Spleen (tissue), 11 donors: ENCODE data around the gene P2RX2. TPM values are rescaled to one million over a fixed set of nuclear protein-coding genes. Genes with fewer than 3 reads are reported as not detected.
A peak's percentile ranks its signal among the peaks of the same experiment; 100 is the strongest.

Experiments used
- DNase-seq: peaks from one replicate; pipeline ENCODE4 v3.0.0-alpha.2; 2020
- H3K27ac ChIP-seq, 8 donors: fragments of 200-600 bp; sonication (generic) in 7 of 8; 1 replicate in 4 of 8; 2 replicates in 4 of 8; pipeline versions ENCODE4 v1.5.0 to v1.8.0; 2016 to 2021; ENCODE audit warnings: inconsistent platforms in 4 of 8, mild to moderate bottlenecking in 4 of 8, moderate library complexity in 1 of 8
- H3K27me3 ChIP-seq, 7 donors: fragments of 200-600 bp; sonication (generic) in 6 of 7; replicated peaks in 1 of 7; 1 replicate in 4 of 7; 2 replicates in 3 of 7; pipeline versions ENCODE4 v1.5.0 to v1.8.0; 2016 to 2021; ENCODE audit warnings: inconsistent platforms in 3 of 7, mild to moderate bottlenecking in 1 of 7
- H3K36me3 ChIP-seq, 6 donors: fragments of 200-600 bp; sonication (generic) in 5 of 6; 1 replicate in 4 of 6; 2 replicates in 2 of 6; pipeline versions ENCODE4 v1.5.0 to v1.8.0; 2016 to 2021; ENCODE audit warnings: inconsistent platforms in 2 of 6
- H3K4me1 ChIP-seq, 6 donors: fragments of 200-600 bp; sonication (generic) in 5 of 6; 1 replicate in 3 of 6; 2 replicates in 3 of 6; pipeline versions ENCODE4 v1.5.0 to v1.8.0; 2016 to 2021; ENCODE audit warnings: inconsistent platforms in 3 of 6
- H3K4me3 ChIP-seq, 8 donors: fragments of 200-600 bp; sonication (generic) in 7 of 8; 1 replicate in 4 of 8; 2 replicates in 4 of 8; pipeline versions ENCODE4 v1.5.0 to v1.8.0; 2016 to 2021; ENCODE audit warnings: inconsistent platforms in 4 of 8, mild to moderate bottlenecking in 4 of 8, moderate library complexity in 2 of 8
- H3K9me3 ChIP-seq, 8 donors: fragments of 200-600 bp; sonication (generic) in 7 of 8; 1 replicate in 4 of 8; 2 replicates in 4 of 8; pipeline versions ENCODE4 v1.5.0 to v1.8.0; 2016 to 2021; ENCODE audit warnings: inconsistent platforms in 4 of 8
- POLR2A ChIP-seq, 3 donors: fragments of 450-650 bp; IDR thresholded peaks; one replicate each; pipeline ENCODE4 v1.5.1; 2017; ENCODE audit warnings: antibody characterized with exemption in 3 of 3, mild to moderate bottlenecking in 1 of 3
- POLR2AphosphoS5 ChIP-seq, 3 donors: sonication (generic); formaldehyde crosslinking; IDR thresholded peaks; one replicate each; pipeline ENCODE4 v1.5.1; 2017; ENCODE audit warnings: antibody characterized with exemption in 3 of 3
- WGBS, 5 donors: extraction: QIAGEN DNeasy Blood & Tissue Kit in 3 of 5; methylation state at CpG; one replicate each; pipeline versions ENCODE4 v1.1.5 to v1.1.7; 2013 to 2018; 5-methylcytosine and 5-hydroxymethylcytosine counted together
- intact Hi-C: fragments of 100-400 bp; cut with DNase I; formaldehyde crosslinking; loops from one replicate; pipeline ENCODE4 v1.15.0; 2023; ENCODE audit warnings: low total_unique reads
- polyA plus RNA-seq, 3 donors: library from polyadenylated mRNA; stranded (reverse); fragments of 200-250 nt; gene quantifications; one replicate each; pipeline ENCODE4 v1.2.1, GENCODE V29; 2013
- total RNA-seq, 7 donors: library from RNA; depleted of rRNA in 3 of 7; stranded (reverse); fragments of >200 nt in 3 of 7; fragmentation: NEBNext Ultra II Directional in 4 of 7; extraction: Animal tissue kit (Norgen Biotek cat#: 25700) in 4 of 7; gene quantifications; one replicate each; pipeline versions ENCODE4 v1.1.0 to v1.2.1, GENCODE V29; 2016 to 2021
- TF ChIP-seq, protein P1 (sequence below), 11 experiments: fragments of 200-600 bp in 7 of 11; fragments of 450-650 bp in 4 of 11; sonication (generic) in 4 of 11; IDR thresholded peaks in 8 of 11; conservative IDR thresholded peaks in 3 of 11; 1 replicate in 7 of 11; 2 replicates in 4 of 11; pipeline versions ENCODE4 v1.4.0 to v1.8.0; 2016 to 2021; ENCODE audit warnings: antibody characterized with exemption in 11 of 11, inconsistent platforms in 4 of 11, mild to moderate bottlenecking in 1 of 11
- donor health status: healthy with polysubstance abuse.
- donor health status: DM: no; HTN: no; CAD: no; lungs with moderate emphysema.
- donor health status: DM: no; HTN: no; CAD: no.
- donor health status: Bipolar disorder and iron deficiency.
- donor health status: healthy.
- donor health status: DM: no; HTN: no; CAD: no.
- donor health status: DM: yes; HTN: yes; CAD: no.

The P2RX2 gene
- total and polyA plus RNA-seq, 10 donors, result 0.77 to 4.5 (median 2.5) TPM

DNA sequence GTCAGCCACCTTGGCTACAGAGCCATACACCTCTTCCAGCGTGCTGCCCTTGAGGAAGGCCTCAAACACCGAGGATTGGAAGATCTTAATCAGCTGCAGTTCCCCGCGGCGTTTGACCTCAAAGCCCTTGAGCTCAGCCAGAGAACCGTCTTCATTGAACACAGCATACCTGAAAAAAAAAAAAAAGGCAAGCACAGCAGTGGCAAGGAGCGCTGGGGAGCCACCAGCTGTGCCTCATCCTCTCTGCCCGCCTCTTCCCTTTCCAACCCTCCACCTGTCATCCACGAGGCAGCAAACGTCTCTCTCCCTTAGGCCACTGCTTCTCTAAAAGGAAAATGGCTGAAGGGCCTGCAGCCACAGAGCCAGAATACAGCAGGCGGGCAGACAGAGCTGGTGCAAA is 42.4 kb downstream of the P2RX2 start:
- intact Hi-C loops, result no loop called here
- no peaks in the 10 kb centered on the region for H3K9me3 ChIP-seq
- H3K36me3 ChIP-seq, result peaks cover 0 to 100% (median 69%) of the 10 kb centered on the region in 6 donors
- TF ChIP-seq POLR2AphosphoS5 (IDR thresholded peaks at IDR 0.05) (no peak), POLR2A (IDR thresholded peaks at IDR 0.05) (no peak)
- TF ChIP-seq, protein P1, sequence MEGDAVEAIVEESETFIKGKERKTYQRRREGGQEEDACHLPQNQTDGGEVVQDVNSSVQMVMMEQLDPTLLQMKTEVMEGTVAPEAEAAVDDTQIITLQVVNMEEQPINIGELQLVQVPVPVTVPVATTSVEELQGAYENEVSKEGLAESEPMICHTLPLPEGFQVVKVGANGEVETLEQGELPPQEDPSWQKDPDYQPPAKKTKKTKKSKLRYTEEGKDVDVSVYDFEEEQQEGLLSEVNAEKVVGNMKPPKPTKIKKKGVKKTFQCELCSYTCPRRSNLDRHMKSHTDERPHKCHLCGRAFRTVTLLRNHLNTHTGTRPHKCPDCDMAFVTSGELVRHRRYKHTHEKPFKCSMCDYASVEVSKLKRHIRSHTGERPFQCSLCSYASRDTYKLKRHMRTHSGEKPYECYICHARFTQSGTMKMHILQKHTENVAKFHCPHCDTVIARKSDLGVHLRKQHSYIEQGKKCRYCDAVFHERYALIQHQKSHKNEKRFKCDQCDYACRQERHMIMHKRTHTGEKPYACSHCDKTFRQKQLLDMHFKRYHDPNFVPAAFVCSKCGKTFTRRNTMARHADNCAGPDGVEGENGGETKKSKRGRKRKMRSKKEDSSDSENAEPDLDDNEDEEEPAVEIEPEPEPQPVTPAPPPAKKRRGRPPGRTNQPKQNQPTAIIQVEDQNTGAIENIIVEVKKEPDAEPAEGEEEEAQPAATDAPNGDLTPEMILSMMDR (IDR thresholded peaks at IDR 0.05 in 8 of 11, conservative IDR thresholded peaks at IDR 0.05 in 3 of 11), result no peak
- DNase-seq, result no peak
- peak overlapping the region in 4 of 8 donors; percentile 27 to 75 (median 71) for H3K27ac ChIP-seq
- no peak overlapping the region for H3K4me3 ChIP-seq
- H3K4me1 ChIP-seq, result peaks cover 0 to 81% (median 31%) of the 10 kb centered on the region in 6 donors
- 64 to 73% (median 68%) methylated on average over 11 of the region's 11 CpGs for WGBS, 5 donors
- H3K27me3 ChIP-seq, result no peaks in the 10 kb centered on the region

DNA sequence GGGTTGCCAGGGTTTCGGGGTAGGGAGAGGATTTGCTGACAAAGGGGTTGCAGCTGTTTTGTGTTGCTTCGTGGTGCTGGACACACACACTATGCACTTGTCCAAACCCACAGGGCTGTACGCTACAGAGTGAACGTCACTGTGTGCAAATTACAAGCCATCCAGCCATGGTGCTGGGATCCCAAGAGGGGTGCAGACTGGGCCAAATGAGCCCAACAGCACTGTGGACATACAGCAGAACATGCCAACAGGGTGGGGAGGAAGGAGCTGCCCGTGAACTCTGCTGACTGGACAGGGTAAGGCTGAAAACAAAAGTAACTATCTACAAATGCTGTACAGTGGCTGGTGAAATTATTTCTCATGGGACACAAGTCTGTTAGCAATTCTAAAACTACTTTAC is 43.4 kb downstream of the P2RX2 start:
- Histone ChIP-seq H3K4me3 (peak overlapping the region in 2 of 8 donors; percentile 6 to 27), H3K9me3 (no peaks in the 10 kb centered on the region), H3K27me3 (no peaks in the 10 kb centered on the region), H3K27ac (peak overlapping the region in 5 of 8 donors; percentile 27 to 75 (median 68)), H3K4me1 (peaks cover 0 to 81% (median 31%) of the 10 kb centered on the region in 6 donors), H3K36me3 (peaks cover 0 to 100% (median 70%) of the 10 kb centered on the region in 6 donors)
- TF ChIP-seq POLR2AphosphoS5 (IDR thresholded peaks at IDR 0.05) (peak in 2 of 3 donors; percentile 18 to 22), POLR2A (IDR thresholded peaks at IDR 0.05) (no peak)
- TF ChIP-seq, protein P1 (IDR thresholded peaks at IDR 0.05 in 8 of 11, conservative IDR thresholded peaks at IDR 0.05 in 3 of 11), result no peak
- intact Hi-C loops, result no loop called here
- DNase-seq, result no peak
- 52 to 73% (median 54%) methylated on average over 5 of the region's 5 CpGs for WGBS, 5 donors

DNA sequence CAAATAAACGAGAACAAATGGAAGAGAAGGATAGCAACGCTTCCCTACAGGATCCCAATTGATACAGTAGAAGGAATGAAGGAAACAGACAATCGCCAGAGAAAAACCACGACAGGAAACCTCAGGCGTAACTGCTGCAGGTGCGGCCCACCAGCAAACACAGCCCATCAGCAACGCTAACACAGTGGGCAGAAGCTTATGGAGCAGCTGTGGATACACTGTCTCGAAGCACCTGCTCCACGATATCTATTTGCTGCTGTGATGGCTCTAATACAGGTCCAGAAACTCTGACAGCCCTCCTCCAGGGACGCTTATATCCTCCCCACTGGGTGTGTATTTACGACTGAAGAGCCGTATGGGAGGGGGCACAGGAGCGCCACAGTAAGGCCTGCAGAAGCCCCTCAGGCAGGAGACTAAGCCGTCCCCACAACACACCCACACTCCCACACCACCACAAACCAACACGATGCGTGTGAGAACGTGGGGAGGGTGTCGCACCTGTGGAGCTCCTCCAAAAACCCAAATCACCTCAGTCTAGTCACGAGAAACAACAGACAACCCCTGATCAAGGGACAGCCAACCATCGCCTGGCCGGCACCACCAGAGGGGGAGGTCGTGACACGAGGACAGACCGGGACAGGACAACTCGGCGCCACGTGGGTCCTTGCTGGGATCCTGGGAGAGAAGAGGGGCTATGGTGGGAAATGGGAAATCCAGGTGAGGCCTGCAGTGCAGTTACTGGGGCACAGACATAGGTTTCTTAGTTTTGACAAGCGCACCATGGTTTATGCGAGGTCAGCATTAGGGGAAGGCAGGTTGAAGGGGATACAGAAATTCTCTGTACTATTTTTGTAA is 44.6 kb downstream of the P2RX2 start:
- Histone ChIP-seq H3K27ac (peak overlapping the region; percentile 20 to 75 (median 51)), H3K4me3 (peak overlapping the region in 1 of 8 donors; percentile 27), H3K36me3 (peaks cover 0 to 100% (median 70%) of the 10 kb centered on the region in 6 donors), H3K27me3 (no peaks in the 10 kb centered on the region), H3K9me3 (no peaks in the 10 kb centered on the region), H3K4me1 (peaks cover 0 to 73% (median 31%) of the 10 kb centered on the region in 6 donors)
- intact Hi-C loops, result no loop called here
- TF ChIP-seq POLR2A (IDR thresholded peaks at IDR 0.05), result no peak
- TF ChIP-seq POLR2AphosphoS5 (IDR thresholded peaks at IDR 0.05), result no peak
- TF ChIP-seq, protein P1 (IDR thresholded peaks at IDR 0.05 in 8 of 11, conservative IDR thresholded peaks at IDR 0.05 in 3 of 11), result no peak
- 55 to 67% (median 56%) methylated on average over 29 of the region's 29 CpGs for WGBS, 5 donors
- DNase-seq, result no peak
